Measurements from ENCODE around the gene RAI2. TPM values are rescaled to one million over a fixed set of nuclear protein-coding genes. Genes with fewer than 3 reads are reported as not detected.
A peak's percentile ranks its signal among the peaks of the same experiment; 100 is the strongest.

The RAI2 gene
- total RNA-seq, 3 donors from 2014 or later: 3.6 to 20.7 (median 4.7) TPM

GRCh38 chrX:17802756-17803155, 58.3 kb downstream of the RAI2 start:
- no peaks in the 10 kb centered on the region for H3K9me3 ChIP-seq
- H3K4me3 ChIP-seq: no peak overlapping the region
- TF ChIP-seq, protein P1, sequence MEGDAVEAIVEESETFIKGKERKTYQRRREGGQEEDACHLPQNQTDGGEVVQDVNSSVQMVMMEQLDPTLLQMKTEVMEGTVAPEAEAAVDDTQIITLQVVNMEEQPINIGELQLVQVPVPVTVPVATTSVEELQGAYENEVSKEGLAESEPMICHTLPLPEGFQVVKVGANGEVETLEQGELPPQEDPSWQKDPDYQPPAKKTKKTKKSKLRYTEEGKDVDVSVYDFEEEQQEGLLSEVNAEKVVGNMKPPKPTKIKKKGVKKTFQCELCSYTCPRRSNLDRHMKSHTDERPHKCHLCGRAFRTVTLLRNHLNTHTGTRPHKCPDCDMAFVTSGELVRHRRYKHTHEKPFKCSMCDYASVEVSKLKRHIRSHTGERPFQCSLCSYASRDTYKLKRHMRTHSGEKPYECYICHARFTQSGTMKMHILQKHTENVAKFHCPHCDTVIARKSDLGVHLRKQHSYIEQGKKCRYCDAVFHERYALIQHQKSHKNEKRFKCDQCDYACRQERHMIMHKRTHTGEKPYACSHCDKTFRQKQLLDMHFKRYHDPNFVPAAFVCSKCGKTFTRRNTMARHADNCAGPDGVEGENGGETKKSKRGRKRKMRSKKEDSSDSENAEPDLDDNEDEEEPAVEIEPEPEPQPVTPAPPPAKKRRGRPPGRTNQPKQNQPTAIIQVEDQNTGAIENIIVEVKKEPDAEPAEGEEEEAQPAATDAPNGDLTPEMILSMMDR (IDR thresholded peaks at IDR 0.05): no peak
- DNase-seq: no peak
- no peaks in the 10 kb centered on the region for H3K4me1 ChIP-seq (ENCODE audit: low read depth)
- ATAC-seq: no peak
- no peaks in the 10 kb centered on the region for H3K36me3 ChIP-seq (ENCODE audit: low read depth)
- intact Hi-C loops (cut with DNase I, micrococcal nuclease): no loop called here

- TF ChIP-seq, protein P1 (IDR thresholded peaks at IDR 0.05): no peak
- Histone ChIP-seq H3K9me3 (no peaks in the 10 kb centered on the region), H3K36me3 (ENCODE audit: low read depth) (no peaks in the 10 kb centered on the region), H3K4me3 (no peak overlapping the region), H3K4me1 (ENCODE audit: low read depth) (no peaks in the 10 kb centered on the region)
- intact Hi-C loops (cut with DNase I, micrococcal nuclease): no loop called here
- ATAC-seq (no peak), DNase-seq (no peak)
Measured at GRCh38 chrX:17801431-17801830, 59.7 kb downstream of the RAI2 start.

- intact Hi-C loops (cut with DNase I, micrococcal nuclease): no loop called here
- no peaks in the 10 kb centered on the region for H3K36me3 ChIP-seq (ENCODE audit: low read depth)
- TF ChIP-seq, protein P1 (IDR thresholded peaks at IDR 0.05): no peak
- no peaks in the 10 kb centered on the region for H3K4me1 ChIP-seq (ENCODE audit: low read depth)
- no peaks in the 10 kb centered on the region for H3K9me3 ChIP-seq
- no peak overlapping the region for H3K4me3 ChIP-seq
- ATAC-seq (no peak), DNase-seq (no peak)
Measured at GRCh38 chrX:17798921-17799320, 62.2 kb downstream of the RAI2 start.

DNA sequence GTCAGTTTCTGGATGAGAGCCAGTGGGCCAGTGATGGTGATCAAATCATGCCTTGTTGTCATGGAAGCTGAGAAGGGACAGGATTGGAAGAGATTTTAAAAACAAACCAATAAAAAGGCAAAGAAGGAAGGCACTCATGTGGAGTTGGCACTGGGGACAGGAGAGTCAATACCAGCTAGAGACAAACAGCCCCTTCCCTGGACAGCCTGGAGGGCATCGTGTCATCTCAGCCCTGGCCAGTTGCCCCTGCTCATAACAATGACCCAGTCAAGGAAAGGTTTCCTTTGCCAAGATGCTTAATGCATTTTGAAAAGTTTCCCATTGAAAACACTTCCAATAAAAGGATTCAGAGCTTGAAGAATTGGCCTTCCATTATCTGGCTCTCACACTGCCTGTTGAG, 68.3 kb downstream of the RAI2 start:
- TF ChIP-seq, protein P1 (IDR thresholded peaks at IDR 0.05): no peak
- Histone ChIP-seq H3K4me1 (ENCODE audit: low read depth) (no peaks in the 10 kb centered on the region), H3K4me3 (no peak overlapping the region), H3K9me3 (no peaks in the 10 kb centered on the region), H3K36me3 (ENCODE audit: low read depth) (no peaks in the 10 kb centered on the region)
- DNase-seq (no peak), ATAC-seq (no peak)
- intact Hi-C loops (cut with DNase I, micrococcal nuclease): no loop called here

DNA sequence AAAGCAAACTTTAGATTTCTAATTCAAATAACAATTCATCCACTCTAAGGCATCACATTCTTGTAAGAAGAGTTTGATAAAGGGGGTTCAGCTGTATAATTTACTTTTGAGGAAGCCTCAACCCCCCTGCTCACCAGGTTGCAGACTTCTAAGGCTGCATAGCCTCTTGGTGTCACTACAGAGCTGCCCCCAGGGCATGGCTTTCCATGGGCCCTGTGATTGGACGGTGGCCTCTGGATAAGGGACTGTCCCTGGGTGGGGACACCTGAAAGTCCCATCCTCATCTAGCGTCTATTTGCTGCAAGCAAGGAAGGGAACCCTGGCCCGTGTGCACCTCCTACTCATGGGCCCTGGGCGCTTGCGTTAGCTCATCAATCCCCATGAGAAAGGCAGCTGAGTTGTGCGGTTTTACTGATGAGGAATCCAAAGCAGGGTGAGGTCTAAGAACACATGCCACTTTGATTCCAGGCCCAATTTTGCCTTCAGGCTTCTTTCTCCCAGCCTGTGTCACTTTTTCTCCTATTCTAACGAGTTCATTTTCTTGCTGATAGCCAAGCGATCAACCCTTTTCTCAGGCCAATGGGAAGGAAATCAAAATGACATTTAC, 72.0 kb downstream of the RAI2 start:
- Histone ChIP-seq H3K9me3 (no peaks in the 10 kb centered on the region), H3K36me3 (ENCODE audit: low read depth) (no peaks in the 10 kb centered on the region), H3K4me1 (ENCODE audit: low read depth) (no peaks in the 10 kb centered on the region), H3K4me3 (no peak overlapping the region)
- ATAC-seq (no peak), DNase-seq (no peak)
- intact Hi-C loops (cut with DNase I, micrococcal nuclease): no loop called here
- TF ChIP-seq, protein P1 (IDR thresholded peaks at IDR 0.05): no peak

DNA sequence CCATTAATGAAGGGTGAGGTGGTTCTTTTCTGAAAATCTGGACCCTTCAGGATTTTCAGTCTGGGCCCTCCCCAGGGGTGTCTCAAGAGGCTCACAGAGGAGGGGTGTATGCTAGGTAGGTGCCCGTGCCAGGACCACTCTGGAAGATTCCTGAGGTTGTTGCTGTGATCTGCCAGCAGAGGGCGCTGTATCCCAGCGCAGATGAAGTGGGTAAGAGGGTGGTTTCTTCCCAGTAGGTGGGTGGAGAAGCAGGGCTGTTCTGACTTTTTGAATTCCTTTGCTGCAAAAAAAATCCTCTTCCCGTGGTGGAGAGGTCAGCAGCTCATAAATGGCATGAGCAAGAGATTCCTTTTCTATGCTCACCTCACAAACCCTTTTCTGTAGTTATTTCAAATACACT, 72.7 kb downstream of the RAI2 start:
- intact Hi-C loops (cut with DNase I, micrococcal nuclease): no loop called here
- peak; percentile 70 for ATAC-seq
- peak in 2 of 3 donors; percentile 22 to 44 for DNase-seq

More for the DNA sequence above, 72.7 kb downstream of the RAI2 start:
- Histone ChIP-seq H3K4me3 (no peak overlapping the region), H3K36me3 (ENCODE audit: low read depth) (no peaks in the 10 kb centered on the region), H3K4me1 (ENCODE audit: low read depth) (no peaks in the 10 kb centered on the region), H3K9me3 (no peaks in the 10 kb centered on the region)
- TF ChIP-seq, protein P1 (IDR thresholded peaks at IDR 0.05): peak; percentile 41
